Esophagus squamous epithelium (tissue), 4 donors: ENCODE data around the gene OR2V2.

Source experiments
- POLR2A ChIP-seq, 4 donors: fragments of 450-650 bp; IDR thresholded peaks; one replicate each; pipeline ENCODE4 v1.6.1; 2017; ENCODE audit warnings: antibody characterized with exemption in 4 of 4, mild to moderate bottlenecking in 4 of 4, moderate library complexity in 3 of 4
- TF ChIP-seq, protein P1 (sequence below), 6 experiments: fragments of 450-650 bp in 4 of 6; fragments of 200-600 bp in 2 of 6; sonication (generic) in 2 of 6; IDR thresholded peaks; one replicate each; pipeline ENCODE4 v1.5.1; 2016 to 2019; ENCODE audit warnings: antibody characterized with exemption in 6 of 6, mild to moderate bottlenecking in 4 of 6, moderate library complexity in 4 of 6

DNA sequence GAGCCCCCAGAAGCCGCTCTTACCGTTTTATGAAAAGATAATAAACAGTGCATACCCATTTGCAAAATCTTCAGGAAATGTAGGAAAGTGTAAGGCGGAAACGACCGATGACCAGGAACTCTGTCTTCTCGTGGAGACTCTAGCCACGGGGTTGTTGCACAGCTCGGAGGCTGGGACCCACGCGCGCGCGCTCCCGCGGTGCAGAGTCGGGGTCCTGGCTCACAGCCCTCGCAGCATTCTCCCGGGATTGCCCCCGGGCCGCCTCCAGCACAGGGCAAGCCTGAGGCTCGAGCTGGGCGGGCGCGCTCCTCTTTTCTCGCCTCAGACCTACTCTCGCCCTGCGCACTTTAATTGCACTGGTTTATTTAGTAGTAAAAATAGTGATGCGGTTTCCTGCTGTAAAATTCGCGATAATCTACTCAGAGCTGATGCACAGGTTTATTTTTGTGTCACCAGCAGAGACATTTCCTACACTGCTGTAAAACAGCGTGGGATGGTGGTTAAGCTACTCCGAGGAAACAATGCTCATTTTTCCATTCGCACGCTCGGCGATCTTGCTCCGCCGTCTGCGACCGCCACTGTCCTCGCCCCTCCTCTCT is 42.1 kb downstream of the OR2V2 start:
- TF ChIP-seq, protein P1, sequence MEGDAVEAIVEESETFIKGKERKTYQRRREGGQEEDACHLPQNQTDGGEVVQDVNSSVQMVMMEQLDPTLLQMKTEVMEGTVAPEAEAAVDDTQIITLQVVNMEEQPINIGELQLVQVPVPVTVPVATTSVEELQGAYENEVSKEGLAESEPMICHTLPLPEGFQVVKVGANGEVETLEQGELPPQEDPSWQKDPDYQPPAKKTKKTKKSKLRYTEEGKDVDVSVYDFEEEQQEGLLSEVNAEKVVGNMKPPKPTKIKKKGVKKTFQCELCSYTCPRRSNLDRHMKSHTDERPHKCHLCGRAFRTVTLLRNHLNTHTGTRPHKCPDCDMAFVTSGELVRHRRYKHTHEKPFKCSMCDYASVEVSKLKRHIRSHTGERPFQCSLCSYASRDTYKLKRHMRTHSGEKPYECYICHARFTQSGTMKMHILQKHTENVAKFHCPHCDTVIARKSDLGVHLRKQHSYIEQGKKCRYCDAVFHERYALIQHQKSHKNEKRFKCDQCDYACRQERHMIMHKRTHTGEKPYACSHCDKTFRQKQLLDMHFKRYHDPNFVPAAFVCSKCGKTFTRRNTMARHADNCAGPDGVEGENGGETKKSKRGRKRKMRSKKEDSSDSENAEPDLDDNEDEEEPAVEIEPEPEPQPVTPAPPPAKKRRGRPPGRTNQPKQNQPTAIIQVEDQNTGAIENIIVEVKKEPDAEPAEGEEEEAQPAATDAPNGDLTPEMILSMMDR (IDR thresholded peaks at IDR 0.05): no peak
- TF ChIP-seq POLR2A (IDR thresholded peaks at IDR 0.05): no peak
